Right lobe of liver (tissue), 6 donors: Measurements from ENCODE around the gene MACROH2A2. TPM values are rescaled to one million over a fixed set of nuclear protein-coding genes. Genes with fewer than 3 reads are reported as not detected.

Experiments used
- ATAC-seq, 4 donors: fragments of 200-7000 bp; cut with Tn5 transposase; one replicate each; pipeline ENCODE4 v1.9.1; 2020; ENCODE audit warnings: mild to moderate bottlenecking in 4 of 4, moderate library complexity in 4 of 4
- DNase-seq, 3 donors: peaks; one replicate each; pipeline ENCODE4 v3.0.0-alpha.2; 2020
- H3K27ac ChIP-seq, 3 donors: fragments of 200-600 bp; one replicate each; pipeline ENCODE4 v1.8.0; 2022
- H3K27me3 ChIP-seq, 2 donors: fragments of 200-600 bp; one replicate each; pipeline ENCODE4 v1.8.0; 2022
- H3K36me3 ChIP-seq, 4 donors: fragments of 200-600 bp; sonication (generic) in 1 of 4; one replicate each; pipeline versions ENCODE4 v1.5.1 to v1.8.0; 2017 to 2022; ENCODE audit warnings: control low read depth in 1 of 4
- H3K4me1 ChIP-seq, 4 donors: fragments of 200-600 bp; sonication (generic) in 1 of 4; one replicate each; pipeline versions ENCODE4 v1.5.1 to v1.8.0; 2017 to 2022; ENCODE audit warnings: control low read depth in 1 of 4
- H3K4me3 ChIP-seq, 3 donors: fragments of 200-600 bp; one replicate each; pipeline ENCODE4 v1.8.0; 2022
- H3K9me3 ChIP-seq, 4 donors: fragments of 200-600 bp; sonication (generic) in 1 of 4; one replicate each; pipeline versions ENCODE4 v1.5.1 to v1.8.0; 2017 to 2022; ENCODE audit warnings: control low read depth in 1 of 4
- POLR2A ChIP-seq: fragments of 450-650 bp; IDR thresholded peaks from one replicate; pipeline ENCODE4 v1.6.1; 2017; ENCODE audit warnings: antibody characterized with exemption, mild to moderate bottlenecking
- WGBS: methylation state at CpG from one replicate; pipeline ENCODE4 v1.1.6; 2018; ENCODE audit warnings: low coverage, low lambda C conversion rate; ENCODE audit not compliant: insufficient coverage; ENCODE audit errors: missing lambda C conversion rate; 5-methylcytosine and 5-hydroxymethylcytosine counted together
- intact Hi-C, 2 donors: fragments of 100-400 bp; cut with DNase I; formaldehyde crosslinking; loops; one replicate each; pipeline versions ENCODE4 v1.11.2 to v1.14.1; 2022
- long read RNA-seq: library from polyadenylated mRNA; unstranded; transcript quantifications from one replicate; pipeline ENCODE4 v2.0.0, GENCODE V29; 2019
- total RNA-seq, 6 experiments: library from RNA; depleted of rRNA in 2 of 6; stranded (reverse); fragments of >200 nt in 2 of 6; fragmentation: NEBNext Ultra II Directional in 3 of 6; extraction: Animal tissue kit (Norgen Biotek cat#: 25700) in 3 of 6; gene quantifications; one replicate each; pipeline versions ENCODE4 v1.1.0 to v1.2.4, GENCODE V29; 2016 to 2023
- TF ChIP-seq, protein P1 (sequence below), 4 donors: fragments of 200-600 bp in 3 of 4; fragments of 450-650 bp in 1 of 4; IDR thresholded peaks; one replicate each; pipeline versions ENCODE4 v1.5.1 to v1.8.0; 2016 to 2022; ENCODE audit warnings: antibody characterized with exemption in 4 of 4, mild to moderate bottlenecking in 2 of 4
- donor health status: DM: no; HTN: yes; CAD: no.
- donor health status: DM: no; HTN: no; CAD: no.
- donor health status: DM: no; HTN: no; CAD: no.
- donor health status: DM: no; HTN: yes; CAD: no.
- donor health status: DM: no; HTN: yes; CAD: no.

The MACROH2A2 gene
- 10 to 100 TPM in 2 of 6 experiments, 1 to 10 TPM in 4; 2.0 to 12.1 (median 5.0) TPM for total RNA-seq
- long read RNA-seq, partial matches to known transcripts: 0 of 4 reads
- long read RNA-seq, other reads (novel, unspliced or antisense): 1 of 4 reads

DNA sequence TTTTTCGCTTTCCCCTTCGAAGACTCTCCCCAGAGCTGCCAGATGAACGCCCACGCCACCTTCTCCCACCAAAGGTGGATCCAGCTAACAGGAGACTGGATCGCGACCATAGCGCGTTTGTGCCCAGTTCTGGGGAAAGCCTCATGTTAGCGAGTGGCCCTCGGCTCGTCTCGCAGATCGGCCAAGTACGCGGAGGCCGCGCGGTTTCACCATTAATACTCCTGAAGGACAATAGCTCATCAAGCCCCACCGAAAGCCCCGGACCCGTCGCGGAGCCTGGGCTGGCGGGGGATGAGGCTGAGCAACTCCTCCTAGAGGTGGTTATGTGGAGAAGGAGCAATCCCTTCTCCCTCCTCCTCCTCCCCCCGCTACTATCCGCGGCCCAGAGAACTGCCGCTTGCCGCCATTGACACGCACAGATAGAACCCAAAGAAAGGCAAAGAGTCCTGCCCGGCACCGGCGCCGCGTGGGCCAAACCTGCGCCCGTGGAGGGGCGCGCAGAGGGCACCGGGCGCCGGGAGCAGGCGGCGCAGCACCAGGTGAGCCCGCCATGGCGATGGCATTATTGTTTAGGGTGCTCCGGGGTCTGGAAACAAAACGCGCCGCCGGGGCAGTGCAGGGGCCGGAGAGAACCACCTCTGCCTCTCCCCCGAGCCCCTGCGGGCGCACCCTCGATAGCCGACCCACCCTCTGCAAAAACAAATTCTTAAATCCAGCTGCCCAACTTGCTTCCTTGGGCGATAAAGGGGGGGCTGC is at the start of gene MACROH2A2:
Gene MACROH2A2 (plus strand): TSS at position 385 of the 756 bp plus-strand sequence. CDS start 22,813 bp downstream, outside the sequence.
- H3K27me3 ChIP-seq: no peaks in the 10 kb centered on the region
- no peaks in the 10 kb centered on the region for H3K36me3 ChIP-seq
- no peaks in the 10 kb centered on the region for H3K9me3 ChIP-seq
- peak within 1 kb of the TSS; percentile 58 to 74 (median 60) for H3K4me3 ChIP-seq
- ATAC-seq (peak; percentile 76 to 85 (median 80)), DNase-seq (peak; percentile 34 to 73 (median 68))
- TF ChIP-seq, protein P1, sequence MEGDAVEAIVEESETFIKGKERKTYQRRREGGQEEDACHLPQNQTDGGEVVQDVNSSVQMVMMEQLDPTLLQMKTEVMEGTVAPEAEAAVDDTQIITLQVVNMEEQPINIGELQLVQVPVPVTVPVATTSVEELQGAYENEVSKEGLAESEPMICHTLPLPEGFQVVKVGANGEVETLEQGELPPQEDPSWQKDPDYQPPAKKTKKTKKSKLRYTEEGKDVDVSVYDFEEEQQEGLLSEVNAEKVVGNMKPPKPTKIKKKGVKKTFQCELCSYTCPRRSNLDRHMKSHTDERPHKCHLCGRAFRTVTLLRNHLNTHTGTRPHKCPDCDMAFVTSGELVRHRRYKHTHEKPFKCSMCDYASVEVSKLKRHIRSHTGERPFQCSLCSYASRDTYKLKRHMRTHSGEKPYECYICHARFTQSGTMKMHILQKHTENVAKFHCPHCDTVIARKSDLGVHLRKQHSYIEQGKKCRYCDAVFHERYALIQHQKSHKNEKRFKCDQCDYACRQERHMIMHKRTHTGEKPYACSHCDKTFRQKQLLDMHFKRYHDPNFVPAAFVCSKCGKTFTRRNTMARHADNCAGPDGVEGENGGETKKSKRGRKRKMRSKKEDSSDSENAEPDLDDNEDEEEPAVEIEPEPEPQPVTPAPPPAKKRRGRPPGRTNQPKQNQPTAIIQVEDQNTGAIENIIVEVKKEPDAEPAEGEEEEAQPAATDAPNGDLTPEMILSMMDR (IDR thresholded peaks at IDR 0.05): peak; percentile 12 to 38 (median 30)
- TF ChIP-seq POLR2A: peak; percentile 20
- intact Hi-C loops: no loop called here
- whole genome bisulfite sequencing: 2% methylated on average over 27 of the region's 58 CpGs
- peak within 1 kb of the TSS in 1 of 3 donors; percentile 47 for H3K27ac ChIP-seq
- H3K4me1 ChIP-seq: no peaks in the 10 kb centered on the region

DNA sequence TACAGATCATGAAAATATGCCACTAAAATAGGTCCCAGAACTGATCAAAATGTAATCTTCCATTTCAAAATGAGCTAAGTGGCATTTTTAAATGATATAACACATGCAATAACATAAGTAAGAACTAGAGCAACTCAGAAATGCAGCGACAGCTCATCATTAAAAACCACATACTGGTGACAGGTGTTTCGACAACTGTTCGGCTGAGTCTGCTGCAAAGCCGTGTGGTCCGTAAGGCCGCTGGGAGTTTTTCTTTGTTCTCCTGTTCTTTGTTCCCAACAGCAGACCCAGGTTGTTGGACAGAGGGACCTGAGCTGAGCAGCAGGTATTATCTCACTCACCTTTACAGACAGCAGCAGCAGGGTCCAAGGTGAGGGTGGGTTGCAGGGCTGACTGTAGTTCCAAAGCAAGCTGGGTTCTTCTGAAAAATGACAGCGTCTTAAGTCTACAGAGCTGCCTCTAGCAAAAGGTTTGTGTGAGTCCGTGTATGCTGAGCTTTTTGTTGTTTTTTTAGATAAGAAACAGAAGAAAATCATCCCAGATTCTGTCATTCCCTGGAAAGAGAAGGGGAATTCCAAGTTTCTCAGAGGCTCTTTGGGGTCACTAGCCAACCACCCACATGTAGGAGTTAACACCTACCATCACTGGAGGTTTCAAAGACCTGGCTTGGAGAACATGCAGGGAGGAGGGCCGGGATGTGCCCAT is 45.4 kb upstream of the MACROH2A2 start:
- ATAC-seq: no peak
- TF ChIP-seq POLR2A: no peak
- TF ChIP-seq, protein P1 (IDR thresholded peaks at IDR 0.05): no peak
- H3K9me3 ChIP-seq: no peaks in the 10 kb centered on the region
- no peaks in the 10 kb centered on the region for H3K4me1 ChIP-seq
- H3K36me3 ChIP-seq: no peaks in the 10 kb centered on the region
- no peak for DNase-seq
- intact Hi-C loops: no loop called here
- H3K4me3 ChIP-seq: no peak overlapping the region
- no peaks in the 10 kb centered on the region for H3K27me3 ChIP-seq
- no peak overlapping the region for H3K27ac ChIP-seq
- 76% methylated on average over 9 of the region's 9 CpGs for WGBS

- intact Hi-C loops: no loop called here
- DNase-seq (no peak), ATAC-seq (no peak)
- no peaks in the 10 kb centered on the region for H3K27me3 ChIP-seq
- H3K4me1 ChIP-seq: no peaks in the 10 kb centered on the region
- H3K4me3 ChIP-seq: no peak overlapping the region
- peaks cover 0 to 8% (median 2%) of the 10 kb centered on the region in 4 donors for H3K9me3 ChIP-seq
- H3K36me3 ChIP-seq: no peaks in the 10 kb centered on the region
- no peak for TF ChIP-seq POLR2A
- TF ChIP-seq, protein P1 (IDR thresholded peaks at IDR 0.05): no peak
- no peak overlapping the region for H3K27ac ChIP-seq
Measured at GRCh38 chr10:70031215-70031614, 21.4 kb upstream of the MACROH2A2 start.

GRCh38 chr10:70032667-70033289 is 19.9 kb upstream of the MACROH2A2 start:
- intact Hi-C loops: no loop called here
- Histone ChIP-seq H3K36me3 (no peaks in the 10 kb centered on the region), H3K4me1 (no peaks in the 10 kb centered on the region), H3K4me3 (no peak overlapping the region), H3K27ac (no peak overlapping the region), H3K27me3 (no peaks in the 10 kb centered on the region), H3K9me3 (peaks cover 0 to 8% (median 2%) of the 10 kb centered on the region in 4 donors)
- WGBS: 82% methylated on average over 5 of the region's 5 CpGs
- no peak for DNase-seq
- ATAC-seq: no peak
- TF ChIP-seq, protein P1 (IDR thresholded peaks at IDR 0.05): no peak
- no peak for TF ChIP-seq POLR2A
